ENCODE results near the gene SLC7A14. TPM values are rescaled to one million over a fixed set of nuclear protein-coding genes. Genes with fewer than 3 reads are reported as not detected.

Gene SLC7A14
- total RNA-seq, 1 experiment from 2014 or later = not detected

DNA sequence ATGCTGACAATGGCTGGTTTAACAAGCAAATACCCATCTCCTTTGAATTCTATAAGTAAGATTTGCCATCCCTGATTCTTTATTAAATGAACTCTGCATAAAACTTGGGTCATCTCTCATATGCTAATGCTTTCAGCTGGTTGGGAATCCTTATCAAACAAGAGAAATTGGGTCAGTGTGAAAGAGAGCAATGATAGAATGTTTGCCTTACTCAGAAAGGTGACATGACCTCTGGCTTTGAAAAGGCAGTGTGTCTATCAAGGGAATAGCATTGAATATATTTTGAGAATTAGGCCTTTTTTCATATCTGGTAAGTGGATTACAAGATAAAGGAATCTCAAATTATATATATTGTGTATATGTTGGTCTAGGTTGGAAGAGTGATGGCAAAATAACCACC, 8.7 kb upstream of the SLC7A14 start:
- intact Hi-C loops (cut with micrococcal nuclease) = no loop called here
- H3K9me3 ChIP-seq (ENCODE audit: control insufficient read depth in 1 of 2, insufficient read depth in 1 of 2, low read depth in 1 of 2, low read length in 2 of 2) = no peaks in the 10 kb centered on the region
- H3K4me3 ChIP-seq (replicated peaks in 1 of 2; ENCODE audit: low read depth in 1 of 2, low read length in 2 of 2) = no peak overlapping the region
- no peaks in the 10 kb centered on the region for H3K36me3 ChIP-seq (ENCODE audit: control insufficient read depth in 1 of 2, insufficient read depth in 2 of 2, low read length in 2 of 2)
- no peaks in the 10 kb centered on the region for H3K79me2 ChIP-seq (ENCODE audit: insufficient read depth, low read length)
- DNase-seq (ENCODE audit: low read depth, low spot score) (no peak), ATAC-seq (no peak)
- H3K27ac ChIP-seq (ENCODE audit: low read depth, low read length) = no peak overlapping the region
- H3K27me3 ChIP-seq (ENCODE audit: insufficient read depth, low read length) = peaks cover 13% of the 10 kb centered on the region; the same call in 1 of the 2 replicates
- H3K9me2 ChIP-seq (ENCODE audit: insufficient read depth) = no peaks in the 10 kb centered on the region
- no peak for TF ChIP-seq FOSL1 (IDR thresholded peaks at IDR 0.05; ENCODE audit: low read depth)
- no peak for TF ChIP-seq ZFX (IDR thresholded peaks at IDR 0.05)
- no peak for TF ChIP-seq RAD21 (IDR thresholded peaks at IDR 0.05; ENCODE audit: low read depth)
- TF ChIP-seq JUND (IDR thresholded peaks at IDR 0.05) = no peak
- no peak for TF ChIP-seq CEBPB (IDR thresholded peaks at IDR 0.05; ENCODE audit: low read depth)
- H2AFZ ChIP-seq (ENCODE audit: low read depth, low read length, poor library complexity, severe bottlenecking) = no peak overlapping the region
- POLR2A ChIA-PET = no interaction called here
- H3K4me2 ChIP-seq (ENCODE audit: low read length) = no peak overlapping the region
- H3K4me1 ChIP-seq (ENCODE audit: control insufficient read depth in 1 of 2, insufficient read depth in 2 of 2, low read length in 2 of 2) = no peaks in the 10 kb centered on the region
- CTCF ChIA-PET = no interaction called here
- RAD21 ChIA-PET (ENCODE audit: low non-redundant PET in 1 of 2, low total read pairs in 2 of 2, uncharacterized antibody in 2 of 2, unreplicated experiment in 2 of 2) = no interaction called here
- no peak overlapping the region for H3K9ac ChIP-seq (ENCODE audit: low read length)
- H4K20me1 ChIP-seq (ENCODE audit: insufficient read depth) = no peaks in the 10 kb centered on the region
- no TSS peak for BruUV-seq (replicated peaks)

DNA sequence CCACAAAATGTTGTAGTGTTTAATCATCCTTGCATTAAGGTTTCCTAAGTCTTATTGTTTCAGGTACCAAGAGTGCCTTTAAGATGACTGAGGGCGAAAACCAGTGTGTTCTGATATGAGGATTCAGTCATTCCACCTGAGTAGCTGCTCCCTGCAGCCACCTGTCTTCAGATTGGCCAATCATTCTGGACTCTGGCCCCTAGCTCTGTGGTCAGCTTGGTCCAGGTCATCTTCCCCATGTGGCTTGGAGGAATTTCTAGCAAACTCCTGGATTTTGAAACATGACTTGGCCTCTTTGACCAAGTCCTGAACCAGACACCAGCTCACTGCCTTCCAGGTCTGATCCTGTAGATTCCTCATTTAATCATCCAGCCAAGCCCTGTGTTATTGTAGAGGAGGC, 7.8 kb upstream of the SLC7A14 start:
- peaks cover 22% of the 10 kb centered on the region; the same call in 1 of the 2 replicates for H3K27me3 ChIP-seq (ENCODE audit: insufficient read depth, low read length)
- ATAC-seq (no peak), DNase-seq (ENCODE audit: low read depth, low spot score) (no peak)
- no peaks in the 10 kb centered on the region for H4K20me1 ChIP-seq (ENCODE audit: insufficient read depth)
- no peak overlapping the region for H3K4me3 ChIP-seq (replicated peaks in 1 of 2; ENCODE audit: low read depth in 1 of 2, low read length in 2 of 2)
- no peak overlapping the region for H3K9ac ChIP-seq (ENCODE audit: low read length)
- BruUV-seq (replicated peaks) = no TSS peak
- intact Hi-C loops (cut with micrococcal nuclease) = no loop called here
- H3K36me3 ChIP-seq (ENCODE audit: control insufficient read depth in 1 of 2, insufficient read depth in 2 of 2, low read length in 2 of 2) = no peaks in the 10 kb centered on the region
- H3K9me3 ChIP-seq (ENCODE audit: control insufficient read depth in 1 of 2, insufficient read depth in 1 of 2, low read depth in 1 of 2, low read length in 2 of 2) = no peaks in the 10 kb centered on the region
- H3K9me2 ChIP-seq (ENCODE audit: insufficient read depth) = no peaks in the 10 kb centered on the region
- H3K4me1 ChIP-seq (ENCODE audit: control insufficient read depth in 1 of 2, insufficient read depth in 2 of 2, low read length in 2 of 2) = no peaks in the 10 kb centered on the region
- CTCF ChIA-PET = no interaction called here
- H2AFZ ChIP-seq (ENCODE audit: low read depth, low read length, poor library complexity, severe bottlenecking) = no peak overlapping the region
- no peak overlapping the region for H3K27ac ChIP-seq (ENCODE audit: low read depth, low read length)
- no peaks in the 10 kb centered on the region for H3K79me2 ChIP-seq (ENCODE audit: insufficient read depth, low read length)
- POLR2A ChIA-PET = interaction anchor here (1.0 kb wide), 1 partner anchor 137 kb away, joined by 4 read pairs; no protein-coding TSS in a partner anchor
- no peak overlapping the region for H3K4me2 ChIP-seq (ENCODE audit: low read length)
- RAD21 ChIA-PET (ENCODE audit: low non-redundant PET in 1 of 2, low total read pairs in 2 of 2, uncharacterized antibody in 2 of 2, unreplicated experiment in 2 of 2) = no interaction called here
- TF ChIP-seq YY1 (IDR thresholded peaks at IDR 0.05; ENCODE audit: extremely low read depth, insufficient replicate concordance, low read depth, low read length) (no peak), JUND (IDR thresholded peaks at IDR 0.05) (no peak), POLR2A (IDR thresholded peaks at IDR 0.05; ENCODE audit: borderline replicate concordance, extremely low read depth, insufficient read depth, insufficient read length) (no peak), ELF1 (IDR thresholded peaks at IDR 0.05; ENCODE audit: borderline replicate concordance, low read depth) (no peak), RAD21 (IDR thresholded peaks at IDR 0.05; ENCODE audit: low read depth) (no peak), ZFX (IDR thresholded peaks at IDR 0.05) (no peak), SIN3A (IDR thresholded peaks at IDR 0.05; ENCODE audit: low read depth) (no peak), TCF7L2 (IDR thresholded peaks at IDR 0.05; ENCODE audit: borderline replicate concordance, extremely low read depth, insufficient read depth, insufficient read length) (no peak), EZH2phosphoT487 (IDR thresholded peaks at IDR 0.05; ENCODE audit: borderline replicate concordance) (no peak), EZH2 (IDR thresholded peaks at IDR 0.05) (no peak), EGR1 (IDR thresholded peaks at IDR 0.05; ENCODE audit: low read depth) (no peak)
- TF ChIP-seq, protein P1, sequence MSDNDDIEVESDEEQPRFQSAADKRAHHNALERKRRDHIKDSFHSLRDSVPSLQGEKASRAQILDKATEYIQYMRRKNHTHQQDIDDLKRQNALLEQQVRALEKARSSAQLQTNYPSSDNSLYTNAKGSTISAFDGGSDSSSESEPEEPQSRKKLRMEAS (IDR thresholded peaks at IDR 0.05) = no peak
- TF ChIP-seq, protein P2, sequence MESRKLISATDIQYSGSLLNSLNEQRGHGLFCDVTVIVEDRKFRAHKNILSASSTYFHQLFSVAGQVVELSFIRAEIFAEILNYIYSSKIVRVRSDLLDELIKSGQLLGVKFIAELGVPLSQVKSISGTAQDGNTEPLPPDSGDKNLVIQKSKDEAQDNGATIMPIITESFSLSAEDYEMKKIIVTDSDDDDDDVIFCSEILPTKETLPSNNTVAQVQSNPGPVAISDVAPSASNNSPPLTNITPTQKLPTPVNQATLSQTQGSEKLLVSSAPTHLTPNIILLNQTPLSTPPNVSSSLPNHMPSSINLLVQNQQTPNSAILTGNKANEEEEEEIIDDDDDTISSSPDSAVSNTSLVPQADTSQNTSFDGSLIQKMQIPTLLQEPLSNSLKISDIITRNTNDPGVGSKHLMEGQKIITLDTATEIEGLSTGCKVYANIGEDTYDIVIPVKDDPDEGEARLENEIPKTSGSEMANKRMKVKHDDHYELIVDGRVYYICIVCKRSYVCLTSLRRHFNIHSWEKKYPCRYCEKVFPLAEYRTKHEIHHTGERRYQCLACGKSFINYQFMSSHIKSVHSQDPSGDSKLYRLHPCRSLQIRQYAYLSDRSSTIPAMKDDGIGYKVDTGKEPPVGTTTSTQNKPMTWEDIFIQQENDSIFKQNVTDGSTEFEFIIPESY (IDR thresholded peaks at IDR 0.05; ENCODE audit: extremely low read depth, insufficient replicate concordance, low read length) = no peak
- TF ChIP-seq, protein P3, sequence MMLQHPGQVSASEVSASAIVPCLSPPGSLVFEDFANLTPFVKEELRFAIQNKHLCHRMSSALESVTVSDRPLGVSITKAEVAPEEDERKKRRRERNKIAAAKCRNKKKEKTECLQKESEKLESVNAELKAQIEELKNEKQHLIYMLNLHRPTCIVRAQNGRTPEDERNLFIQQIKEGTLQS (IDR thresholded peaks at IDR 0.05) = no peak
- TF ChIP-seq, protein P4, sequence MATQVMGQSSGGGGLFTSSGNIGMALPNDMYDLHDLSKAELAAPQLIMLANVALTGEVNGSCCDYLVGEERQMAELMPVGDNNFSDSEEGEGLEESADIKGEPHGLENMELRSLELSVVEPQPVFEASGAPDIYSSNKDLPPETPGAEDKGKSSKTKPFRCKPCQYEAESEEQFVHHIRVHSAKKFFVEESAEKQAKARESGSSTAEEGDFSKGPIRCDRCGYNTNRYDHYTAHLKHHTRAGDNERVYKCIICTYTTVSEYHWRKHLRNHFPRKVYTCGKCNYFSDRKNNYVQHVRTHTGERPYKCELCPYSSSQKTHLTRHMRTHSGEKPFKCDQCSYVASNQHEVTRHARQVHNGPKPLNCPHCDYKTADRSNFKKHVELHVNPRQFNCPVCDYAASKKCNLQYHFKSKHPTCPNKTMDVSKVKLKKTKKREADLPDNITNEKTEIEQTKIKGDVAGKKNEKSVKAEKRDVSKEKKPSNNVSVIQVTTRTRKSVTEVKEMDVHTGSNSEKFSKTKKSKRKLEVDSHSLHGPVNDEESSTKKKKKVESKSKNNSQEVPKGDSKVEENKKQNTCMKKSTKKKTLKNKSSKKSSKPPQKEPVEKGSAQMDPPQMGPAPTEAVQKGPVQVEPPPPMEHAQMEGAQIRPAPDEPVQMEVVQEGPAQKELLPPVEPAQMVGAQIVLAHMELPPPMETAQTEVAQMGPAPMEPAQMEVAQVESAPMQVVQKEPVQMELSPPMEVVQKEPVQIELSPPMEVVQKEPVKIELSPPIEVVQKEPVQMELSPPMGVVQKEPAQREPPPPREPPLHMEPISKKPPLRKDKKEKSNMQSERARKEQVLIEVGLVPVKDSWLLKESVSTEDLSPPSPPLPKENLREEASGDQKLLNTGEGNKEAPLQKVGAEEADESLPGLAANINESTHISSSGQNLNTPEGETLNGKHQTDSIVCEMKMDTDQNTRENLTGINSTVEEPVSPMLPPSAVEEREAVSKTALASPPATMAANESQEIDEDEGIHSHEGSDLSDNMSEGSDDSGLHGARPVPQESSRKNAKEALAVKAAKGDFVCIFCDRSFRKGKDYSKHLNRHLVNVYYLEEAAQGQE (IDR thresholded peaks at IDR 0.05; ENCODE audit: low read depth) = no peak
